Stimulated activated naive CD8-positive, alpha-beta T cell treated with anti-CD3 and anti-CD28 coated beads, Interleukin-15, Interleukin-2, amounts not matched to agents 100 ng/mL and 50 ng/mL, for 24 hours (primary cell): ENCODE data around the gene PLOD2.

Experiments
- H3K27ac Mint-ChIP-seq: one replicate; pipeline ENCODE4 v1.8.0; 2021; ENCODE audit warnings: mild to moderate bottlenecking, mixed read lengths
- H3K27me3 Mint-ChIP-seq: one replicate; pipeline ENCODE4 v1.8.0; 2021; ENCODE audit warnings: mixed read lengths
- H3K36me3 Mint-ChIP-seq: one replicate; pipeline ENCODE4 v1.8.0; 2021; ENCODE audit warnings: low read depth, mixed read lengths
- H3K4me1 Mint-ChIP-seq: one replicate; pipeline ENCODE4 v1.8.0; 2021; ENCODE audit warnings: low read depth, mixed read lengths
- H3K4me3 Mint-ChIP-seq: one replicate; pipeline ENCODE4 v1.8.0; 2021; ENCODE audit warnings: mild to moderate bottlenecking, mixed read lengths
- H3K9me3 Mint-ChIP-seq: one replicate; pipeline ENCODE4 v1.8.0; 2021; ENCODE audit warnings: mixed read lengths

The PLOD2 gene

GRCh38 chr3:146085678-146086077 lies 75.3 kb downstream of the PLOD2 start:
- H3K4me3 Mint-ChIP-seq, result no peak overlapping the region
- no peaks in the 10 kb centered on the region for H3K27me3 Mint-ChIP-seq
- H3K27ac Mint-ChIP-seq, result no peak overlapping the region
- no peaks in the 10 kb centered on the region for H3K4me1 Mint-ChIP-seq
- no peaks in the 10 kb centered on the region for H3K36me3 Mint-ChIP-seq
- H3K9me3 Mint-ChIP-seq, result no peaks in the 10 kb centered on the region

GRCh38 chr3:146080578-146080977 lies 80.4 kb downstream of the PLOD2 start:
- no peaks in the 10 kb centered on the region for H3K27me3 Mint-ChIP-seq
- H3K9me3 Mint-ChIP-seq, result no peaks in the 10 kb centered on the region
- H3K36me3 Mint-ChIP-seq, result no peaks in the 10 kb centered on the region
- H3K4me1 Mint-ChIP-seq, result no peaks in the 10 kb centered on the region
- H3K4me3 Mint-ChIP-seq, result no peak overlapping the region
- H3K27ac Mint-ChIP-seq, result no peak overlapping the region

GRCh38 chr3:146078031-146078430 lies 83.0 kb downstream of the PLOD2 start:
- Mint-ChIP-seq H3K36me3 (no peaks in the 10 kb centered on the region), H3K27ac (no peak overlapping the region), H3K4me3 (no peak overlapping the region), H3K9me3 (no peaks in the 10 kb centered on the region), H3K4me1 (no peaks in the 10 kb centered on the region), H3K27me3 (peaks cover 3% of the 10 kb centered on the region)

GRCh38 chr3:146077181-146077580 lies 83.8 kb downstream of the PLOD2 start:
- Mint-ChIP-seq H3K4me1 (no peaks in the 10 kb centered on the region), H3K27ac (no peak overlapping the region), H3K4me3 (no peak overlapping the region), H3K27me3 (peaks cover 3% of the 10 kb centered on the region), H3K9me3 (no peaks in the 10 kb centered on the region), H3K36me3 (no peaks in the 10 kb centered on the region)

GRCh38 chr3:146072824-146073223 lies 88.2 kb downstream of the PLOD2 start:
- Mint-ChIP-seq H3K4me3 (no peak overlapping the region), H3K36me3 (no peaks in the 10 kb centered on the region), H3K27ac (no peak overlapping the region)

GRCh38 chr3:146072061-146072460 lies 88.9 kb downstream of the PLOD2 start:
- Mint-ChIP-seq H3K27me3 (peaks cover 3% of the 10 kb centered on the region), H3K4me3 (no peak overlapping the region), H3K27ac (no peak overlapping the region), H3K4me1 (no peaks in the 10 kb centered on the region), H3K36me3 (no peaks in the 10 kb centered on the region), H3K9me3 (no peaks in the 10 kb centered on the region)

More at GRCh38 chr3:146072824-146073223, 88.2 kb downstream of the PLOD2 start:
- H3K4me1 Mint-ChIP-seq, result no peaks in the 10 kb centered on the region
- H3K9me3 Mint-ChIP-seq, result no peaks in the 10 kb centered on the region
- peaks cover 3% of the 10 kb centered on the region for H3K27me3 Mint-ChIP-seq

- Mint-ChIP-seq H3K27ac (no peak overlapping the region), H3K4me3 (no peak overlapping the region), H3K4me1 (no peaks in the 10 kb centered on the region), H3K36me3 (no peaks in the 10 kb centered on the region), H3K27me3 (peaks cover 3% of the 10 kb centered on the region), H3K9me3 (no peaks in the 10 kb centered on the region)
These were observed 89.4 kb downstream of the PLOD2 start for GRCh38 chr3:146071632-146072031.

GRCh38 chr3:146067048-146067447 lies 93.9 kb downstream of the PLOD2 start:
- Mint-ChIP-seq H3K36me3 (no peaks in the 10 kb centered on the region), H3K27ac (no peak overlapping the region), H3K4me1 (no peaks in the 10 kb centered on the region), H3K27me3 (no peaks in the 10 kb centered on the region), H3K4me3 (no peak overlapping the region), H3K9me3 (no peaks in the 10 kb centered on the region)

GRCh38 chr3:146065573-146066006 lies 95.4 kb downstream of the PLOD2 start:
- Mint-ChIP-seq H3K9me3 (no peaks in the 10 kb centered on the region), H3K4me1 (no peaks in the 10 kb centered on the region), H3K27me3 (no peaks in the 10 kb centered on the region), H3K4me3 (no peak overlapping the region), H3K36me3 (no peaks in the 10 kb centered on the region), H3K27ac (no peak overlapping the region)

GRCh38 chr3:146058241-146058640 lies 102.7 kb downstream of the PLOD2 start:
- Mint-ChIP-seq H3K4me1 (no peaks in the 10 kb centered on the region), H3K36me3 (no peaks in the 10 kb centered on the region), H3K9me3 (no peaks in the 10 kb centered on the region), H3K27ac (no peak overlapping the region), H3K27me3 (no peaks in the 10 kb centered on the region), H3K4me3 (no peak overlapping the region)

- Mint-ChIP-seq H3K27ac (no peak overlapping the region), H3K4me1 (no peaks in the 10 kb centered on the region), H3K4me3 (no peak overlapping the region), H3K36me3 (no peaks in the 10 kb centered on the region), H3K27me3 (no peaks in the 10 kb centered on the region), H3K9me3 (no peaks in the 10 kb centered on the region)
These were observed 108.1 kb downstream of the PLOD2 start for GRCh38 chr3:146052791-146053310.

GRCh38 chr3:146052056-146052790 lies 108.8 kb downstream of the PLOD2 start:
- Mint-ChIP-seq H3K9me3 (no peaks in the 10 kb centered on the region), H3K27me3 (no peaks in the 10 kb centered on the region), H3K27ac (no peak overlapping the region), H3K4me3 (no peak overlapping the region), H3K36me3 (no peaks in the 10 kb centered on the region), H3K4me1 (no peaks in the 10 kb centered on the region)

GRCh38 chr3:146050691-146051090 lies 110.3 kb downstream of the PLOD2 start:
- Mint-ChIP-seq H3K9me3 (peaks cover 3% of the 10 kb centered on the region), H3K27me3 (no peaks in the 10 kb centered on the region), H3K4me1 (no peaks in the 10 kb centered on the region), H3K4me3 (no peak overlapping the region), H3K27ac (no peak overlapping the region), H3K36me3 (no peaks in the 10 kb centered on the region)

- H3K4me1 Mint-ChIP-seq, result no peaks in the 10 kb centered on the region
- no peaks in the 10 kb centered on the region for H3K36me3 Mint-ChIP-seq
- H3K9me3 Mint-ChIP-seq, result peaks cover 3% of the 10 kb centered on the region
- H3K27me3 Mint-ChIP-seq, result no peaks in the 10 kb centered on the region
- no peak overlapping the region for H3K27ac Mint-ChIP-seq
- H3K4me3 Mint-ChIP-seq, result no peak overlapping the region
These were observed 113.5 kb downstream of the PLOD2 start for GRCh38 chr3:146047485-146047884.

- Mint-ChIP-seq H3K4me3 (no peak overlapping the region), H3K4me1 (no peaks in the 10 kb centered on the region), H3K27ac (no peak overlapping the region), H3K36me3 (no peaks in the 10 kb centered on the region), H3K27me3 (no peaks in the 10 kb centered on the region), H3K9me3 (peaks cover 3% of the 10 kb centered on the region)
These were observed 116.9 kb downstream of the PLOD2 start for GRCh38 chr3:146044046-146044445.

- H3K9me3 Mint-ChIP-seq, result no peaks in the 10 kb centered on the region
- H3K4me3 Mint-ChIP-seq, result no peak overlapping the region
- no peaks in the 10 kb centered on the region for H3K27me3 Mint-ChIP-seq
- no peak overlapping the region for H3K27ac Mint-ChIP-seq
- H3K4me1 Mint-ChIP-seq, result no peaks in the 10 kb centered on the region
- no peaks in the 10 kb centered on the region for H3K36me3 Mint-ChIP-seq
These were observed 120.4 kb downstream of the PLOD2 start for GRCh38 chr3:146040630-146041029.
